Ureter (tissue), 1 donor: ENCODE measurements around the gene EPB41L4A. TPM values are rescaled to one million over a fixed set of nuclear protein-coding genes. Genes with fewer than 3 reads are reported as not detected.
"Not testable (repeated sequence)": the region's sequence is repeated elsewhere in the genome, so short reads cannot be mapped to it uniquely, and the experiment has no call there.

Source experiments
- DNase-seq: peaks from one replicate; pipeline ENCODE4 v3.0.0-alpha.2; 2020; ENCODE audit warnings: low spot score
- total RNA-seq: library from RNA; stranded (reverse); gene quantifications from one replicate; pipeline ENCODE4 v1.2.4, GENCODE V29; 2023
- donor health status: DM: yes; HTN: yes; CAD: no.

The EPB41L4A gene, protein sequence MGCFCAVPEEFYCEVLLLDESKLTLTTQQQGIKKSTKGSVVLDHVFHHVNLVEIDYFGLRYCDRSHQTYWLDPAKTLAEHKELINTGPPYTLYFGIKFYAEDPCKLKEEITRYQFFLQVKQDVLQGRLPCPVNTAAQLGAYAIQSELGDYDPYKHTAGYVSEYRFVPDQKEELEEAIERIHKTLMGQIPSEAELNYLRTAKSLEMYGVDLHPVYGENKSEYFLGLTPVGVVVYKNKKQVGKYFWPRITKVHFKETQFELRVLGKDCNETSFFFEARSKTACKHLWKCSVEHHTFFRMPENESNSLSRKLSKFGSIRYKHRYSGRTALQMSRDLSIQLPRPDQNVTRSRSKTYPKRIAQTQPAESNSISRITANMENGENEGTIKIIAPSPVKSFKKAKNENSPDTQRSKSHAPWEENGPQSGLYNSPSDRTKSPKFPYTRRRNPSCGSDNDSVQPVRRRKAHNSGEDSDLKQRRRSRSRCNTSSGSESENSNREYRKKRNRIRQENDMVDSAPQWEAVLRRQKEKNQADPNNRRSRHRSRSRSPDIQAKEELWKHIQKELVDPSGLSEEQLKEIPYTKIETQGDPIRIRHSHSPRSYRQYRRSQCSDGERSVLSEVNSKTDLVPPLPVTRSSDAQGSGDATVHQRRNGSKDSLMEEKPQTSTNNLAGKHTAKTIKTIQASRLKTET
- 36.5 TPM for total RNA-seq

DNA sequence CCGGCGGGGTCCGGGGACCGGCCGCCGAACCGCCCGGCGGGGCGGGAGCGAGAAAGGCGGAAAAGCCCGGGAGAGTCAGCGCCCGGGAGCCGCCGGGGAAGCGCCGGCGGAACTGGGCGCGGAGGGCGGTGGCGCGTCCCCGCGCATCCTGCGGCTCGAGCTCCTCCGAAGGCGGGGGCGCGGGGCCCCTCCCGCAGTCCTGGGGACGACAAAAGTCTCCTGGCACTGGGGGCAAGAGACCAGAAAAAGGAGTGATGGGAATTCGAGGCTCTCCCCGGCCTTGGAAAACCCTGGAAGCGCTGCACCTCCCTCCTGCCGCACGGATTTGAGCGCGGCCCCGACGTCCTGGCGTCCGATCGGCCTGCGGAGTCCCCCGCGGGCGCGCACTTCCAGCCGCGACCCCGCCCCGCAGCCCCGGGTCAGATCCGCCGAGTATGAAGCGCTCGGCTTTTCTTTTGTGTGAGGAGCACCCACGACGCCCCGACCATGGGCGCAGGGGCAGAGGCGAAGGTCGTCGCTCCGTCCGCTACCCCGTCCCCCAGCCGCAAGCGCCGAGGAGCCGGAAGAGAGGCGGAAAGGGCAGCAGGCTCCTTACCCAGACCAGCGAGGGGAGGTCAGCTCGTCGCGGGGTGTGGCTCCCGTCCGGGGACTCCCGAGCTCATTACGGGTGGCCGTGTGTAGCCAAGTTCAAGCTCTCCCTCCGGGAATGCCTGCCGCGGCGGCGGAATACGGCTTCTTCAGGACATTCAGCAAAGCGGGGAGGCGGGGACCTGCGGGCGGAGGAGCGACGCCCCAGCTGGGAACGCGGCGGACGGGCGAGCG, at the start of gene EPB41L4A:
EPB41L4A (minus strand) TSS at position 114 of the 822 bp plus-strand sequence. CDS start 238 bp downstream, outside the sequence.
- peak; percentile 73 for DNase-seq

DNA sequence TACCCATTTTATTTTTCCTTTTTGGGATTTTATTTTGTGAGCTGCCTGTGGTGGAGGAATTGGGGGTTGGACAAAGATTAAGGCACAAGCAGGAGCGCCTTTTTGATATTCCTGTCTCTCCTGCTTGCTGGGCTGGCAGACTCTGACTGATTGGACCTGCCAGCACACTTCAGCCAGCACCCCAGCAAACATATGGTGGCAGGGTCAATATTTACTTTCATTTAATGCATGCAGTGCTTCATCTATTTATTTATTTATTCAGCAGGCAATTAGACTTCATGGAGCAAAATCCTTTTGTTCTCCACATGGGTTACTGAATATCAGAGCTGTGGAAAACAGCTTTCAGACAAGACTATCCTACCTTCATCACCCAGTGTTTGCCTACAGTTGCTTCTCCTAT, 48.4 kb upstream of the EPB41L4A start:
- no peak for DNase-seq

GRCh38 chr5:112466261-112466660, 47.2 kb upstream of the EPB41L4A start:
- not testable (repeated sequence) for DNase-seq

DNA sequence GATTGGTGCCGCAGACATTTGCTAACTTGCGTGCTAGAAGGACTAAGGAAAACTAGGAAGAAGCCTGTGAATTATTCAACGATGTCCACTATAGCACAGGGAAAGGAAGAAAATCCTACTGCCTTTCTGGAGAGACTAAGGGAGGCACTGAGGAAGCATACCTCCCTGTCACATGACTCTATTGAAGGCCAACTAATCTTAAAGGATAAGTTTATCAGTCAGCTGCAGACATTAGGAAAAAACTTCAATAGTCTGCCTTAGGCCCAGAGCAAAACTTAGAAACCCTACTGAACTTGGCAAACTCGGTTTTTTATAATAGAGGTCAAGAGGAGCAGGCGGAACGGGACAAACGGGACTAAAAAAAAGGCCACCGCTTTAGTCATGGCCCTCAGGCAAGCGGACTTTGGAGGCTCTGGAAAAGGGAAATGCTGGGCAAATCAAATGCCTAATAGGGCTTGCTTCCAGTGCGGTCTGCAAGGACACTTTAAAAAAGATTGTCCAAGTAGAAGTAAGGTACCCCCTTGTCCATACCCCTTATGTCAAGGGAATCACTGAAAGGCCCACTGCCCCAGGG, 28.2 kb upstream of the EPB41L4A start:
- not testable (repeated sequence) for DNase-seq

- no peak for DNase-seq
These were observed 26.7 kb upstream of the EPB41L4A start for GRCh38 chr5:112445626-112446350.

DNA sequence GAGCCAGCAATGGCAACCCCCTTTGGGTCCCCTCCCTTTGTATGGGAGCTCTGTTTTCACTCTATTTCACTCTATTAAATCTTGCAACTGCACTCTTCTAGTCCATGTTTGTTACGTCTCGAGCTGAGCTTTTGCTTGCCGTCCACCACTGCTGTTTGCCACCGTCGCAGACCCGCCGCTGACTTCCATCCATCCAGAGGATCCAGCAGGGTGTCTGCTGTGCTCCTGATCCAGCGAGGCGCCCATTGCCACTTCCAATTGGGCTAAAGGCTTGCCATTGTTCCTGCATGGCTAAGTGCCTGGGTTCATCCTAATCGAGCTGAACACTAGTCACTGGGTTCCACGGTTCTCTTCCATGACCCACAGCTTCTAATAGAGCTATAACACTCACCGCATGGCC, 24.9 kb upstream of the EPB41L4A start:
- not testable (repeated sequence) for DNase-seq

GRCh38 chr5:112440031-112440430, 21.0 kb upstream of the EPB41L4A start:
- DNase-seq = no peak

- DNase-seq = no peak
These were observed 17.1 kb upstream of the EPB41L4A start for GRCh38 chr5:112436144-112436543.

GRCh38 chr5:112434641-112435040, 15.6 kb upstream of the EPB41L4A start:
- DNase-seq = no peak

GRCh38 chr5:112426202-112426601, 7.1 kb upstream of the EPB41L4A start:
- not testable (repeated sequence) for DNase-seq

DNA sequence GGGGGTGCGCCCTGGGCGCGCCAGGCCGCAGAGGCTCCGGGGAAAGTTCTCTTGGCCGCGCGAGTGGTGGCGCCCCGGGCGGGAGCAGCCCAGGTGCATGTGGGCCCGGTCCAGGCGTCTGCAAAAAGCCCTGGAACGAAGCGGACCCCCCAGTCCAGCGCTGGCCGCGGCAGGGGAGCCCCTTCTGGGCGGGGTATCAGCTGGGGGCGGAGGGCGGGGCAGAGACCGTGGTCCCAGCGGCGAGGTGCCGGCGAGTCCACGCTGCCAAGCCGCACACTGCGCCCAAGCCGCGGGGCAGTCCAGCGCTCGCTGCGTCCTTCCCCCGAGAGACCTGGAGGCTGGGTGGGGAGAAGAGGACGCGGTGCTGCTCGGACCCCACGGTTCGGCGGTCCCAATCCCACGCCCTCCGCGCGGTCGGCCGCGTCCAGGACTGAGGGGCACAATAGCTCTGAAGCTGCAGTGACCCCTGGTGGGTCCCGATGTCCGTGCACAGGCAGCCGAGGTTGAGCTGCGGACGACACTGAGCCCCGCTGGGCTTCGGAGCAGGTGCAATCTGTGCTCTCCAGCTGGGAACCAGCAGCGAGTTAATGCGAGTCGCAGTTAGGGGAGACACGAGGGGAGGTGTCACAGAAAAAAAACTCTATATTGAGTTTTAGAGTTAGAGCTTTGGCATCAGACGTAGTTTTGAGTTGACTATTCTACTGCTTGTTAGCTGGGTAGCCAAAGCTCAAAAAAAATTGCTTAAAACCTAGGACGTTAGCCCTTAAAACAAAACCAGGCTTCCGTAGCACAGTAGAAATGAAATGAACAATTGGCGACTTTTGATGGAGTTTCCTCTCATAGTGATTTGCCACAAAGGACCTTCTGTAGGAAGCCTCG, 1.1 kb upstream of the EPB41L4A start:
- DNase-seq = peak; percentile 85

DNA sequence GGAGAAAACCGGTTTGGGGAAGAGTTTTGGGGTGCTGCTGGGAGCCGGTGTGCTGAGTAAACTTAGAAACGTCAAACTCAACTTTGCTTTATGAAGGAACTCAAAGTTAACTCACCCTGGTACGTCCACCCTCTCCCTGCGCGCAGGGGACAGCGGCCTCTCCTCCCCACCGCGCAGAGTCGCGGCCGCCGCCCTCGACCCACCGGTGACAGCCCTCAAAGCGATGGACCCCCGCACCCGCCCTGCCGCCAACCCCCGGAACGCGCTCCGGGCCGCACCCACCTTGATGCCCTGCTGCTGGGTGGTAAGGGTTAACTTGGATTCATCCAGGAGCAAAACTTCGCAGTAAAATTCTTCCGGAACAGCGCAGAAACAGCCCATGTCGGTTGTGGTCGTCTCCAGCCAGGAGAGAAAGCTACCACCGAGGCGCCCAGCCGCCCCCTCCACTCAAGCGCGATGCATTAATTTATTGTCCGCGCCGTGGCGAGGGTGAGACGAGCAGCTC, 366 bp downstream of the EPB41L4A start:
- no peak for DNase-seq

DNA sequence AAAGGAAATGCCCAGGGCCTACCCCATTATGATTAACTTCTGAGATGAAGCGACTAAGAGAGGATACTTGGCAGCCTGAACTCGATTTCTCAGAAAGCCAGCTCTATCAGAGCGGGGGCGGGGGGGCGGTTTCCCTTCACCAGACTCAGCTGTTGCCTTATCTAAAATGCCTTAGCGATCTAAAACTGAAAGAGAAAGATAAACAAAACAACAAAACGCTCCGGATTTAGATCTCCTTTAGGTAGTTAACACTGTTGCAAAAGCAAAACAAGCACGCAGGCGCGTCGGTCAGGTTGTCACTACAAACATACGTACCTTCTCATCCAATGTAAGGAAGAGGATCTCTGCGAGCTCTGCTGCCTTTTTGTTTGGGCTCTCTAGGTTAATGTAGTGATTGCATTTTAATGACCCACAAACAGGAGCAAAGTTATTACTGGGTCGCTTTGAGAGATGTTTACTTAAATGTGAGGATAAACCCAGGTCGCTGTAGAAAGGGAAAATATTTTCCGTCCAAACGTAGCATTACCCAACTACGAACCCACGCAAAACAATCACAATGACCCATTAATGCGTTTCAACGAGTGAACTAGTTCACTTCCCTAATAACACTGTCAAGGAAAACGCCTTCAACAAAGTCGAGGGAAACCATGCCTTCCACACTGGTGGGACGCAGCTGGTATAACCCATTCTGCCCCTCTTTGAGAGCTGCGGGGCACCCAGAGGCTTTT, 982 bp downstream of the EPB41L4A start:
- peak; percentile 64 for DNase-seq

DNA sequence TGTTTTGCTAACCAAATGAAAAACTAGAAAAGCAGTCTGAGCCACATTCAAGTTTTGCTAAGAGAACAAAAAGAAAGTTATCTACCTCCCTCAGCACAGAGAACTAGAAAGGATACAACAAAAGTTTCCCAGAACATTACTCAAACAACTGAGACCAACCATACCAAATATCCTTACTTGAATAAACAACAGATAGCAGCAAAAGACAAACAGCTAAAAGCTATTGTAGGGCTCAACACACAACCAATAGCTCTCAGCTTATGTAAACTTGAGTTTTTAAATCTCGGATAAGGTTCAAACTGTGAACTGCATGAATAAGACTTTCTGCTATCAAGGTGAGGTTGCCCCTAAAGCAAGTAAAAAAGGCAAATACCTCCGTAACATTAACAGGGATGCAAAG, 3.5 kb downstream of the EPB41L4A start:
- DNase-seq = no peak

DNA sequence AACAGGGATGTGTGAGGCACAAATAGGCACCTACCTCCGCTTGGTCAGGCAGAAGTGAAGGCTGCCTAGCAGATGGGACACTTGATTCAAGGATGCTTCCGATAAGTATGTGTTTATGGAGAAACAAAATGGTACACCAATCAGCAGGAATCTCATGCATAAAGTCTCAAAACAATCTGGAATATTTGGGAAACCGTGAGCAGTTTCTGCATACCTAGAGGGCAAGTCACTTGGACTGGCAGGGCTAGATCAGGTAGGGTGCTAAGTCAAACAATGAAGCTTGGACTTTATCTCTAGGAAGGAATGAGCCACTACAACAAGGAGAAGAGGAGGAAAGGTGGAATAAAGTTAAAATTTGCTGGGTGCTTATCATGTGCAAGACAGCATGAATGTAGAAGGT, 5.5 kb downstream of the EPB41L4A start:
- DNase-seq = no peak

DNA sequence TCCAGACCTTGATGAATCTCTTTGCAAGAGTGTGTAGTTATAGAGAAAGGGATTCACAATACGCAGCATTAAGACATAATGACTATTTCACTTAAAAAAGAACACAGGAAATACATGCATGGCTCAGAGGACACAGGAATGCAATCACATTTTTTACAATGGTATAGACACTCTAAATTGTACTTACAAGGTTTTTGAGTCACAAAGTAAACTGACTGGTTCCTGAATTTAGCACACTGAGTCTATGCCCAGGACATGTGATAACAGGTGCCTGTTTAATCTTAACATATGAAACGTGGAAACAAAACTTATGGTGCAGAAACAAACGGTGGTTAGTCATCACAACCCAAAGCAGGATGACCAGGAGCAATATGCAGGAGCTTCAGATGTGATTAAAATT, 6.7 kb downstream of the EPB41L4A start:
- DNase-seq = no peak

DNA sequence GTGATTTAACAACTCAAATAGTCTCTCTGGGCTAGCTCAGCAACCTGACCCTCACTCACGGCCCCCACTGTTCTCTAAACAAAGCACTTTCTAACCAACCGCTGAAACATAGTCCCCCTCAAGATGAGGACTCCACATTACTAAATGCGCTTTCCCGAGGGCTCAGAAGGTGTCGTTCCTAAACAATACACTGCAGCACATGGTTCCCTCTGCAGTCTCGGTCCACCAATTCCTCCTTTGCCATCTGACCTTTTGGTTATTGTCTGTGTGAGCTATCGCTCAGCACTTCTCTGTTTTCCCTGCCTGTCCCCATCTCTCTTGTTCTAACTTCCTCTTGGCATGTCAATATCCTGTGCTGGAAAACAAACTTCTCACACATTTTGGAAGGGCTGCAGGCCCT, 7.2 kb downstream of the EPB41L4A start:
- no peak for DNase-seq

DNA sequence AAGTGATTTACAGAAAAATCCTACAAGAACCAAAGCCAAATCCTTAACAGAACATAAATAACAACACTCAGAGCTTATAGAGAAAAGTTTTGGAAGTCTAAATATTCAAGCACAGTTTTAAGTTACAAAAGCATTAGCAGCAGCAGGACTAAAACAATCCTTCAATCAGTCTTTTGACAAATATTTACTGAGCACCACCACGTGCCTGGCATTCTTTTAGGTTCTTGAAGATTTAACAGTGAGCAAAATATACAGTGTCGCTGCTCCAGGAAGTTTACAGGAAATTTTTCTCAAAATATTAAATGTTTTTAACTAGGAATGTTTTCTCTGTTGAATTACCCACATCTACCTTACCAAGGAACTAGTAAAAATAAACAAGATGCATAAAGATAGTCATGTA, 11.4 kb downstream of the EPB41L4A start:
- DNase-seq = no peak

DNA sequence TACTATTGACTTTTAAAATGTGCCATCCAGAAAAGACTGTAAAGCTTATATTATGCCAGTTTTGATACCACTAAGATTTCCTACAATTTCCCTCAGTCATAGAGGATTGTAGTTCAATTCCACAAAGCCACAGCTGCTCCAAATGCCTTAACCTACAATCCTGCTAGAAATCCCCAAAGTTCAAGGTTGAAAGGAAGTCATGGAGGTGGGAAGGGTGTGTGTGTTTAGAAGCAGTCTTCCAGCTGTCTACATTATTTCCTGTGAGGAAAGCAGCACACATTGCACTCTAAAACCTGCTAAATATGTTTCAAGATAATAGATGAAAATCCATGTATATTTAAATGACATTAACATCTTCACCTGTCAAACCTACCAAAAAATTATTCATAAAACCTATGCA, 11.8 kb downstream of the EPB41L4A start:
- DNase-seq = no peak
